Stomach smooth muscle (tissue), 2 donors: Measurements from ENCODE around the gene GJD4.

Experiments used
- H3K27ac ChIP-seq: one replicate; pipeline ENCODE4 v1.7.0; 2013; ENCODE audit warnings: mild to moderate bottlenecking, low read length, inconsistent platforms
- H3K27me3 ChIP-seq, 2 donors: one replicate each; pipeline ENCODE4 v1.7.0; 2013; ENCODE audit warnings: low read length in 2 of 2; ENCODE audit not compliant: insufficient read depth in 2 of 2, control insufficient read depth in 1 of 2
- H3K36me3 ChIP-seq, 2 donors: one replicate each; pipeline ENCODE4 v1.7.0; 2013; ENCODE audit warnings: low read length in 2 of 2; ENCODE audit not compliant: control insufficient read depth in 2 of 2, insufficient read depth in 2 of 2
- H3K4me1 ChIP-seq: one replicate; pipeline ENCODE4 v1.7.0; 2013; ENCODE audit warnings: low read length; ENCODE audit not compliant: control insufficient read depth, insufficient read depth
- H3K4me3 ChIP-seq, 2 donors: one replicate each; pipeline ENCODE4 v1.7.0; 2013; ENCODE audit warnings: low read length in 2 of 2
- H3K9ac ChIP-seq, 2 donors: one replicate each; pipeline ENCODE4 v1.7.0; 2013; ENCODE audit warnings: low read length in 2 of 2, mild to moderate bottlenecking in 1 of 2
- H3K9me3 ChIP-seq, 2 donors: one replicate each; pipeline ENCODE4 v1.7.0; 2013; ENCODE audit warnings: low read length in 2 of 2; ENCODE audit not compliant: control insufficient read depth in 2 of 2
- donor health status: healthy.
- donor health status: Pancreatic carcinoma.

GJD4 gene

DNA sequence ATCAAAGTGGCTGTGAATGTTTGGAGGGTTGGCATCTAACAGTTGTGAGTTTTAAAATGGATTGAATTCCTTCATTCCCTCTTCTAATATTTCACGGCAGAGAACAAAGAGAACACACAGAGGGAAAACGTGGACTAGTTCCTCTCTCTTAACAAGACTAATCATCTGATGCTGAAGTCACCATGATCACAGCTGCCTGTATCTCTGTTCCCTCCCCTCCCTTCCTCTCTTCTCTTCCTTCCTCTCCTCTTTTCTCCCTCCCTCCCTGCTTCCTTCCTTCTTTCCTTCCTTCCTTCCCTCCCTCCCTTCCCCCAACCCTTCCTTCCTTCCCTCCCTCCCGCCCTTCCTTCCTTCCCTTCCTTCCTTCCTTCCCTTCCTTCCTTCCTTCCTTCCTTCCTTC is 10.0 kb upstream of the GJD4 start:
- Histone ChIP-seq H3K9ac (no peak overlapping the region), H3K27me3 (peaks cover 0 to 6% of the 10 kb centered on the region in 2 donors), H3K27ac (no peak overlapping the region), H3K9me3 (no peaks in the 10 kb centered on the region), H3K36me3 (no peaks in the 10 kb centered on the region), H3K4me1 (no peaks in the 10 kb centered on the region), H3K4me3 (no peak overlapping the region)

DNA sequence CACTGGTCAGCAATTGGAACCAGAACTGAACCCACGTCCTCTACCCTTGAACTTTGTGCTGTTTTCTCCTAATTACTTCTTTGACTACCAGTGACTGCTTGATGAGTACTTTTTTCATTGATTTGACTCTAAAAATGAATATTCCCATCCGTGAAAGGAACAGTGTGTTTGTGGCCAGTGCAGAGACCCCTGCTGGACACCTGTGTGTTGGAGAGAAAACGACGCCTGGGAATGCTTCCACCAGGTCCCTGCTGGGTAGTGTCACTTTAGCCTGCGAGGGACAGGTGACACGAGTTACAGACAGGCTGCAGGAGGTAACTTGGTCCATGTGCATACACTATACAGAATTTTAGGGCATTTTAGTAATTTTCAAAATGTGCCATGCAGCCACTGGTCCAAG is 6.8 kb upstream of the GJD4 start:
- Histone ChIP-seq H3K27ac (no peak overlapping the region), H3K27me3 (peaks cover 0 to 8% of the 10 kb centered on the region in 2 donors), H3K36me3 (no peaks in the 10 kb centered on the region), H3K4me1 (no peaks in the 10 kb centered on the region), H3K4me3 (no peak overlapping the region), H3K9ac (no peak overlapping the region), H3K9me3 (no peaks in the 10 kb centered on the region)

DNA sequence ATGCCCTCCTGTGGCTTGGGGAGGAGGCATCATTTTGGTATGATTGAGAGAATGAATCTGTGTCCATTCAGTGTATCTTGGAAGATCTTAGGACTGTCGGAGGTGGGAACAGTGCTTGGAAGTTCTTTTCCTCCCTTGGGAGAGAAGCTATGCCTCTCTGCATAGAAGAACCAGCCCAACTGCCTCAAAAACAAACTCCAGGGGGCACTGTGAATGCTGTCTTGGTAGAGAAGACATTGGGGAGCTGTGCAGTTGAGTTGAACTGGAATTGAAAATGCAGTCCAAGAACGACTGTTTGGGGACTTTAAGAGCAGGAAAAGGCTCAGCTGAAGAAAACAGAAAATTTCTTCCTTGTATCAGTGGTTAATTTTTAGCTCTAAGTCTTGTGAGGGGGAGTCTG is 4.9 kb upstream of the GJD4 start:
- peaks cover 3 to 13% of the 10 kb centered on the region in 2 donors for H3K27me3 ChIP-seq
- H3K36me3 ChIP-seq, result no peaks in the 10 kb centered on the region
- H3K4me3 ChIP-seq, result no peak overlapping the region
- no peaks in the 10 kb centered on the region for H3K9me3 ChIP-seq
- H3K9ac ChIP-seq, result no peak overlapping the region
- H3K27ac ChIP-seq, result no peak overlapping the region
- H3K4me1 ChIP-seq, result no peaks in the 10 kb centered on the region

DNA sequence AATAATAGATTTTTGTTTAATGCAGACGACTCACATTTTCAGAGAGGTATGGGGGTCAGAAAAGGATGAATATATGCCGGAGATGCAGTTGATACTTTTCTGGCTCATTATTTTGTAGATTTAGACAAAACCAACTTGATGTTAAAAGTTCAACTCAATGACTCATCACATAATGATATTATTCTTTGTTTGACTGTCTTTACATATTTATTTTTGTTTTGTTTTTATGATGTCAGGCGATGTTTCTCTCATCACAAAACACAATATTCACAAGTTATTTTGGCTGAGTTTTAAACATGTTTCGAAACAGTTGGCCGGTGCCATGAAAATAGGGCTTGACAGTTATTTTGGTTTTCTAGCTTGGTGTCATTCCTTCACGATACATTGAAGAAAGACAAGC is 1.3 kb downstream of the GJD4 start:
- no peaks in the 10 kb centered on the region for H3K9me3 ChIP-seq
- no peak overlapping the region for H3K4me3 ChIP-seq
- peaks cover 4% of the 10 kb centered on the region for H3K4me1 ChIP-seq
- H3K27me3 ChIP-seq, result peaks cover 22 to 26% of the 10 kb centered on the region in 2 donors
- no peaks in the 10 kb centered on the region for H3K36me3 ChIP-seq
- no peak overlapping the region for H3K9ac ChIP-seq
- no peak overlapping the region for H3K27ac ChIP-seq

DNA sequence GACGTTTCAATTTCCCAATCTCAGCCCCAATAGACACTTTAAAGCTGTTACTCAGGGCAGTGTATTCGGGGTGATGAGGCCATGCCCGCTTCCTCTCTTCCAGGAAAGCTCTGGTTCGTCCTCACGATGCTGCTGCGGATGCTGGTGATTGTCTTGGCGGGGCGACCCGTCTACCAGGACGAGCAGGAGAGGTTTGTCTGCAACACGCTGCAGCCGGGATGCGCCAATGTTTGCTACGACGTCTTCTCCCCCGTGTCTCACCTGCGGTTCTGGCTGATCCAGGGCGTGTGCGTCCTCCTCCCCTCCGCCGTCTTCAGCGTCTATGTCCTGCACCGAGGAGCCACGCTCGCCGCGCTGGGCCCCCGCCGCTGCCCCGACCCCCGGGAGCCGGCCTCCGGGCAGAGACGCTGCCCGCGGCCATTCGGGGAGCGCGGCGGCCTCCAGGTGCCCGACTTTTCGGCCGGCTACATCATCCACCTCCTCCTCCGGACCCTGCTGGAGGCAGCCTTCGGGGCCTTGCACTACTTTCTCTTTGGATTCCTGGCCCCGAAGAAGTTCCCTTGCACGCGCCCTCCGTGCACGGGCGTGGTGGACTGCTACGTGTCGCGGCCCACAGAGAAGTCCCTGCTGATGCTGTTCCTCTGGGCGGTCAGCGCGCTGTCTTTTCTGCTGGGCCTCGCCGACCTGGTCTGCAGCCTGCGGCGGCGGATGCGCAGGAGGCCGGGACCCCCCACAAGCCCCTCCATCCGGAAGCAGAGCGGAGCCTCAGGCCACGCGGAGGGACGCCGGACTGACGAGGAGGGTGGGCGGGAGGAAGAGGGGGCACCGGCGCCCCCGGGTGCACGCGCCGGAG is 2.6 kb downstream of the GJD4 start:
- H3K9me3 ChIP-seq, result no peaks in the 10 kb centered on the region
- peak overlapping the region; percentile 67 to 75 for H3K4me3 ChIP-seq
- H3K27me3 ChIP-seq, result peaks cover 24 to 26% of the 10 kb centered on the region in 2 donors
- H3K9ac ChIP-seq, result no peak overlapping the region
- no peaks in the 10 kb centered on the region for H3K36me3 ChIP-seq
- H3K27ac ChIP-seq, result no peak overlapping the region
- peaks cover 4% of the 10 kb centered on the region for H3K4me1 ChIP-seq

DNA sequence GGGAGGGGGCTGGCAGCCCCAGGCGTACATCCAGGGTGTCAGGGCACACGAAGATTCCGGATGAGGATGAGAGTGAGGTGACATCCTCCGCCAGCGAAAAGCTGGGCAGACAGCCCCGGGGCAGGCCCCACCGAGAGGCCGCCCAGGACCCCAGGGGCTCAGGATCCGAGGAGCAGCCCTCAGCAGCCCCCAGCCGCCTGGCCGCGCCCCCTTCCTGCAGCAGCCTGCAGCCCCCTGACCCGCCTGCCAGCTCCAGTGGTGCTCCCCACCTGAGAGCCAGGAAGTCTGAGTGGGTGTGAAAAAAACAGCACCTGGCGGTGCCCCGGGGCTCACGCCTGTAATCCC is 3.2 kb downstream of the GJD4 start:
- Histone ChIP-seq H3K9me3 (no peaks in the 10 kb centered on the region), H3K4me1 (peaks cover 4% of the 10 kb centered on the region), H3K9ac (no peak overlapping the region), H3K27ac (no peak overlapping the region), H3K36me3 (no peaks in the 10 kb centered on the region), H3K27me3 (peaks cover 24 to 26% of the 10 kb centered on the region in 2 donors), H3K4me3 (peak overlapping the region in 1 of 2 donors; percentile 75)

DNA sequence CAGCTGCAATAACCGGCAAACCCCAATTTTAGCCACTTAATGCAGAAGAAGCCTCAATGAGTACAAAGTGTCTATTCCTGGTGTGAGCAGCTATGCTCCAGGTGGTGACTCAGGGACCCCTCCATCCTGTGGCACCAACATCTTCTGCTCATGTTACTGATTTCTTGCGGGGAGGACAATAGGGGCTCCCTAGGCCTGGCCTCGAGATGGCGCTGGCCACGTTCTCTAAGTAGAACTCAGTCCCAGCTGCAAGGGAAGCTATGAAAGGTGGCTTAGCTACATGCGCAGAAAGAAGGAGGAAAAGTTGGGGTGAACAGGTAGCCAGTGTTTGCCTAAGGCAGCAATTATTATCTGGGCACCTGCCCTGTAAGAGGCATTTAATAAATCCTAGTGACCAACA is 6.6 kb downstream of the GJD4 start:
- H3K27ac ChIP-seq, result no peak overlapping the region
- no peaks in the 10 kb centered on the region for H3K9me3 ChIP-seq
- peaks cover 19 to 21% of the 10 kb centered on the region in 2 donors for H3K27me3 ChIP-seq
- H3K4me3 ChIP-seq, result no peak overlapping the region
- H3K9ac ChIP-seq, result no peak overlapping the region
- no peaks in the 10 kb centered on the region for H3K36me3 ChIP-seq
- peaks cover 4% of the 10 kb centered on the region for H3K4me1 ChIP-seq

DNA sequence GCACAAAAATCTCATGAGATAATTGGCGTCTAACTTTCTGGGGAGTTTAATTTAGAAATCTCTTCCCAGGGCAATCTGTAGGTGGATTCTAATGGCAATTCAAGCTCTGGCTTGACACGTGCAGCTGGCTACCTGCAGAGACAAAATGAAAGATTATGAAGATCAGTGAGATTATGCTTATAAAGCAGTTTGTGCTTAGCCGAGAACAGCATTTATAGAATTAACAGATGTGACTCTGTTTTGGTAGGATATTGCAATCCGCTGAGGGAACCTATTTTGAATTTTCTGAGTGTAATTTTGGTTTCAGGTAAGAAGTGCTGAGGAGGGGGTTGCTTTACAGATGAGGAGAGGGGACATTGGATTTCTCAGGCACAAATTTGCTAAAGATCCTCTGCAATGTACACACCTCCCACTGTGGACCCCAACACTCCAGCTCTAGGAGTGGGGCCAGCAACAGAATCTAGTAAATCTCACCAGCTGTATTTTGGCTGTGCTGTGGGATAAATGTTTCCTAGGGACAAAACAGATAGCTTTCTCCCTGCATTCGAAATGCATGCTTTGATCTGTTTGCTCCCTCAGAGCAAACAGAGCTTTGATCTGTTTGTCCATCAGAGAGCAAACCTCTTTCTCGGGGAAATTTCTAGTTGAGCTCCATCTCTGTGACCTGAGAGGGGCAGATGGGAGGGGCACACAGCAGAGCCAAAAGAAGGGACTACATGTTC is 7.4 kb downstream of the GJD4 start:
- Histone ChIP-seq H3K27me3 (peaks cover 13 to 16% of the 10 kb centered on the region in 2 donors), H3K4me3 (no peak overlapping the region), H3K4me1 (peaks cover 4% of the 10 kb centered on the region), H3K9me3 (no peaks in the 10 kb centered on the region), H3K9ac (no peak overlapping the region), H3K27ac (no peak overlapping the region), H3K36me3 (no peaks in the 10 kb centered on the region)

DNA sequence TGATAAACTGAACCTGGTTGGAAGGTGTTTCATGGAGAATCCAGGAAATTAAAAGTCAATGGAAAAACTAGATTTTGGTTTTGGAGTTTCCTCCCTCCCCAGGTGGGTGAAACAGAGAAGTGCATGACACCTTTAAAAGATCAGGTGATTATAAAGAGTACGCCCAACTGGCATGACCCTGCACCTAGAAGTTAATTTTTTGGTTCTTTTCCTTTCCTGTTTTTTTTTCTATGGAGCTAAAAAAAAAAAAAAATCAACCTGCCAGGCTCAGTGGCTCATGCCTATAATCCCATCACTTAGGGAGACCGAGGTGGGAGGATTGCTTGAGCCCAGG is 7.9 kb downstream of the GJD4 start:
- no peaks in the 10 kb centered on the region for H3K9me3 ChIP-seq
- peaks cover 10 to 14% of the 10 kb centered on the region in 2 donors for H3K27me3 ChIP-seq
- peaks cover 2% of the 10 kb centered on the region for H3K4me1 ChIP-seq
- H3K36me3 ChIP-seq, result no peaks in the 10 kb centered on the region
- H3K9ac ChIP-seq, result no peak overlapping the region
- H3K27ac ChIP-seq, result no peak overlapping the region
- H3K4me3 ChIP-seq, result no peak overlapping the region

DNA sequence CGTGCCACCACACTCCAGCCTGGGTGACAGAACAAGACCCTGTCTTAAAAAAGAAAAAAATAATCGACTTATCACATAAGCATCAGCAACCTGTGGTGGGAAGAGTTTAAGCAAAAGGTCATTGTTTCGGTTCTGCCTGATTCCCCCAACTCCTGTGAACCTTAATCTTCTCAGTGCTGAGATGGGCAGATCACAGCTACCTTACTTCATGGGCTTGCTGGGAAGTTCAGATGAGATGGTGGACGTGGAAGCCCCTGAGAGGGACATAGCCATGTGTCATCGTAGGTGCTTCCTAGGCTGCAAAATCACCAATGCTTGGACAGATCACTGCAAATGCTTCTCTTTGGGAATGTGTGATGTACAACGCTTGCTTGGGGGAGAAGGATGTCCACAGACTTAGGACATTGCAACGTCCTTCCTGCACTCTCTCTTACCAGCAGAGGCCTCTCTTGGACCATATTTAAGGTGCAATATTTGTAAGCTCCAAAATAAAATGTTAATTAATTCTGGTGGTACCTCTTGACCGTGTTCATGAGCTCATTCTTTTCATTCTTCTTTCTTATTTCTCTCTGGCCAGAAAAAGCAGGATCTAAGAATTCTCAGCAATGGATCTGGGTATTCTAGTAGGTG is 8.6 kb downstream of the GJD4 start:
- Histone ChIP-seq H3K4me1 (no peaks in the 10 kb centered on the region), H3K9me3 (no peaks in the 10 kb centered on the region), H3K27me3 (peaks cover 3 to 12% of the 10 kb centered on the region in 2 donors), H3K27ac (no peak overlapping the region), H3K36me3 (no peaks in the 10 kb centered on the region), H3K9ac (no peak overlapping the region), H3K4me3 (no peak overlapping the region)
